GM12801 (cell line): ENCODE measurements around the gene SNED1.

Source experiments
- TF ChIP-seq, protein P1 (sequence below): IDR thresholded peaks from one replicate; pipeline ENCODE4 v1.5.1; 2011; ENCODE audit warnings: control low read depth; ENCODE audit not compliant: insufficient read length; ENCODE audit errors: extremely low read depth

Gene SNED1

DNA sequence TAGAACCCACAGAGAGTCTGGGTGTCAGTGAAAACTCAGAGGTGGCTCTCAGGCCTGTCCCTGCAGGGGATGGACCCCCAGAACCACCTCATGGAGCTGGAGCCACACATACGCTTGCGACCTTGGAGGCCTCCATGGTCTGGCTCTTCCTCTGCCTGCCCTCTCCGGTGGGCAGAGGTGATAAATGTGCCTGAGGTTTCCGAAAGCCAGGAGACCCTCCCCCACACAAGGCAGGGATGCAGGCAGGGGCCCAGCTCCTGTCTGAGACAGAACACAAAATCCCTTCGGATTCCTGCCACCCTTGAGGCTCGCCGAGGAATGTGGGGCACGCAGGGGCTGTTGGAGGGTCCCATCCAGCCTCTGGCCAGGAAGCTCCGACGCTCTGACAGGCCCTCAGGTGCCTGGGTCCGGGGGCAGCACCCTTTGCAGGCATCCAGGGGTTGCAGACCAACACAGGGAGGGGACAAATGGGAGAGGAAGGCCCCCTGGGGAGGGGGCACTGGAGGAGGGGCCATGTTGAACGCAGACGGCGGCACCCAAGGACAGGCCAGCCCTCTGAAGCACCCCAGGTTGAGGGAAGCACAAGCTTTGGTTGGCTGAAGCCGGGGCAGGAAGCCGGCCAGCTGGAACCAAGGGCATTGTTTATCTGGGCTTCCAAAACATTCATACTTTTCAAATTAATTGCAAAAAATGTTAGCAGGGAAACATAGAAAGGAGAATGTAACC lies 4.1 kb upstream of the SNED1 start:
- TF ChIP-seq, protein P1, sequence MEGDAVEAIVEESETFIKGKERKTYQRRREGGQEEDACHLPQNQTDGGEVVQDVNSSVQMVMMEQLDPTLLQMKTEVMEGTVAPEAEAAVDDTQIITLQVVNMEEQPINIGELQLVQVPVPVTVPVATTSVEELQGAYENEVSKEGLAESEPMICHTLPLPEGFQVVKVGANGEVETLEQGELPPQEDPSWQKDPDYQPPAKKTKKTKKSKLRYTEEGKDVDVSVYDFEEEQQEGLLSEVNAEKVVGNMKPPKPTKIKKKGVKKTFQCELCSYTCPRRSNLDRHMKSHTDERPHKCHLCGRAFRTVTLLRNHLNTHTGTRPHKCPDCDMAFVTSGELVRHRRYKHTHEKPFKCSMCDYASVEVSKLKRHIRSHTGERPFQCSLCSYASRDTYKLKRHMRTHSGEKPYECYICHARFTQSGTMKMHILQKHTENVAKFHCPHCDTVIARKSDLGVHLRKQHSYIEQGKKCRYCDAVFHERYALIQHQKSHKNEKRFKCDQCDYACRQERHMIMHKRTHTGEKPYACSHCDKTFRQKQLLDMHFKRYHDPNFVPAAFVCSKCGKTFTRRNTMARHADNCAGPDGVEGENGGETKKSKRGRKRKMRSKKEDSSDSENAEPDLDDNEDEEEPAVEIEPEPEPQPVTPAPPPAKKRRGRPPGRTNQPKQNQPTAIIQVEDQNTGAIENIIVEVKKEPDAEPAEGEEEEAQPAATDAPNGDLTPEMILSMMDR, result no peak

DNA sequence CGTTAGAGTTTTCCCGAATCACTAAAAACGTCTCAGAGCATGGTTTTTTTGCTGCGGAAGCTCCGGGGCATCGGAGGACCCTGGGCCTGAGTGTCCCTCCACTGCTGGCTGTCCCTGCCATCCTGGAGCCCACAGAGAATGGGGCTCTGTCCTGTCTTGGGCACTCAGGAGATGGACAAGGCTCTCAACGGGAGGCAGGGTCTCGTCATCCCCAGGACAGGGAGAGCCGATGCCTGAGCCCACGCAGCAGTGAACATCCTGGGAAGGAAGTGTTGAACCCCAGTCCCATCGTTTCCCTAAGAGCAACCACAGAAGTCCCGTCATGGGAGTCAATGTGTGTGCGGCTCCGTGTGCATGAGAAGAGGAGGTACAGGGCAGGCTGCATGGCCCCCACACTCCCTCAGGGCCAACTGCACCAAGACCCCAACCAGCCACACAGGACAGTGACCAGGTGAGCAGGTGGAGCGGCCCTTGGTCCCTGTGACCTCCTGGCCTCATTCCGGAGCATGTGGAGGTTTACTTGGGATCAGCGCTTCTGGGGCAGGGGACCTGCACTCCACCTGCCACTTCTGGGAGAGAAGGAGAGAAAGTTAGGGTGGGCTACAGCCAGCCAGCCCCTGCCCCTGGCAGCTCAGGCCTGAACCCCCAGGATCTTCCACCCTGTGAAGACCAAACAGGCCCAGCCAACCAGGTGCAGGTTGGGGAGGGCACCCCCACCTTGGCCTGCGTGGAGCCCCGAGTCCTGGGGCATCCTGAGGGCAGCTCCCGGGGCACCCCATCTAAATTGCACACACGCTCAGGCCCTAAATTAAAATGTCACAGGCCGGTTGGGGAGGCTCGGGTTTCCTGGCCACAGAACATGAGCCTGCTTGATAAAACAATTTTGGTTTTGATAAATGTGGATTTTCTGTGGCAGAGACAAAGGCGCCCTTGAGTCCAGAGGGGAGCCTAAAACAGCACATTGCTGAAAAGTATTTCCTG lies 3.1 kb upstream of the SNED1 start:
- TF ChIP-seq, protein P1, result no peak

DNA sequence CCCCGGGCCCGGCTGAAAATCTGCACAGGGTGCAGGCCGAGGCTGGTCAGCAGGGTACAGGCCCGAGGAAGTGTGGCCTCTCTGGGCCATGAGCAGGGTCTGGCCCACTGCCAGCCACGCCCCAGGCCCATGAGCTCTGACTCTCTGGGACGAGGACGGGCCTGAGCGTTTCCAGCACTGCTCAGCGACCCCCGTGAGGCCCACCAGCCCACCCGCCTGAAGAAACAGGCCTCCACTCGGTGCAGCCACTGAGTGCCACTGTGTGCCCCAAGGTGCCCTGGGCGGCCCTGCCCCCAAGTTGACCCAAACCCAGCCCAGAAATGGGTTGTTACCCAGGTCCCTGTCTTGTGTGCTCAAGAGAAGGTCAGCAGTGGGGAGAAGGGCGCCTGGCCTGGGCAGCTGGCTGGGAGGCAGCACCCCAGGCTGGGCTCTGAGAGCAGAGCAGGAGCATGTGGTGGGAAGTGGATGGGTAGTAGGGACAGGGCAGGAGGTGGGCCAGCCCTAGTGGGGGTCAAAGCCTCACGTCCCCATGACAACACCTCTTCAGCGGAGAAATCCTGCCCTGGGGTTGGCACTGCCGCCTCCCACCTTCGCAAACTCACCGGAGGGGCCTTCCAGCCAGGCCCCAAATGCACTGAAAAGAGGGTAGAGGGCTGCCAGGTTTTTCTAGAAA lies 2.1 kb upstream of the SNED1 start:
- TF ChIP-seq, protein P1, result no peak

DNA sequence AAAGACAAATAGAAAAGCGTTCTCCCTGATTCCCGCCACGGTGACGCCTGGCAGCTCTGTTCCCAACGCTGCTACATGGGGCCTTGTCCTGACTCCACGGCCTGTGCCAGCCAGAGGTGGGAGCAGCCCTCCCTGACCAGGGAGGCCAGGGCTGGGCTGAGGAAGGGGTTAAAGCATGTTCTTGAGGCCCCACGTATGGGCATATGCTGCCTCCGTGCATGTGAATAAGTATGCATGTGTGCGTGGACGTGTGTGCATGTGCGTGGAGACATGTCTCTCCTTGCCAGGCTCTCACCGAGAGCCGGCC lies 1.6 kb upstream of the SNED1 start:
- TF ChIP-seq, protein P1, result no peak

DNA sequence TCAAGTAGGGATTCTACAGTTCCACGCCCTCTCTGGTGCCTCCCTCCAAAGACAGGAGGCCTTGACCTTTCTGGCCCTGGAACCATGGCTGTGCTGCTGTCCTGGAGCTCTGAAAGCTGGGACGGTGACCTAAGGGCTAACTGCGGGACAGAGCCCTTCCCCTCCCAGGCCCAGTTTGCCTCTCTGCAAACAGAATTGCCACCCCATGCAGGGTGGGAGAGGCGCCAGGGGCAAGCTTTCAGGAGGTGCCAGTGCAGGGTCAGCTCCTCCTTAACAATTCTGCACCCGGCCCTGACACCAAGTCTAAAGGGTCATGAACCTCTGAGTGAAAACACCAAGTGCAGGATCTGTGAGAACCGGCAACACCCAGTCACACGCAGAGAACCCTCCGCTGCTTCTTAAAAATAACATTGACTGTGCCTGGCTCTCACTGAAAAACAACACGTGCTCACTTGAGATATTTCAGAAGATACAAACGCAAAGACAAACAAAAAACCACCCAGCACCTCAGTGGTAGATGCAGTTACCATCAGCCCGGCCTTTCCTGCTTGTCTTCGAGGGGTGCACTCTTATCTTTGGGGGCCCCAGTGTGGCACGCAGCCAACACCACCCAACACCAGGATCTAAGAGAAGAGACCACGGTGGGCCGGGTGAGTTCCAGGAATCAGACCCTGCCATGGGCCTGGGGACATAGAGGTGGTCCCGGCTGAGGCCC lies 1.1 kb upstream of the SNED1 start:
- TF ChIP-seq, protein P1, result no peak

DNA sequence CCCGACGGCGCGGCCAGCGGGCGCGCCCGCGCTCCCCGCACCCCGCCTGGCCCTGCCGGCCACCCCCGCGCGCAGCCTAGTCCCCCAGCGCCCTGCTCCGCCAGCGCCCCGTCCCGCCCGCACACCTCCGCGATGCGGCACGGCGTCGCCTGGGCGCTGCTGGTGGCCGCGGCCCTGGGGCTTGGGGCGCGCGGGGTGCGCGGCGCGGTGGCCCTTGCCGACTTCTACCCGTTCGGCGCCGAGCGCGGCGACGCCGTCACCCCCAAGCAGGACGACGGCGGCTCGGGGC lies 232 bp downstream of the SNED1 start:
- TF ChIP-seq, protein P1, result no peak
